GM15510 (cell line): ENCODE data around the gene MTHFD1.

Experiments used
- POLR2A ChIP-seq: IDR thresholded peaks from 3 replicates; pipeline ENCODE4 v1.6.1; 2011; ENCODE audit warnings: borderline replicate concordance; ENCODE audit not compliant: insufficient read length; ENCODE audit errors: extremely low read depth

The MTHFD1 gene

GRCh38 chr14:64465191-64465822 is 77.2 kb downstream of the MTHFD1 start, which contains the start of gene AKAP5:
TSS of gene AKAP5 (plus strand) at chr14:64465499. CDS start at chr14:64468395, 2,896 bp downstream.
- TF ChIP-seq POLR2A, result peak; percentile 57

DNA sequence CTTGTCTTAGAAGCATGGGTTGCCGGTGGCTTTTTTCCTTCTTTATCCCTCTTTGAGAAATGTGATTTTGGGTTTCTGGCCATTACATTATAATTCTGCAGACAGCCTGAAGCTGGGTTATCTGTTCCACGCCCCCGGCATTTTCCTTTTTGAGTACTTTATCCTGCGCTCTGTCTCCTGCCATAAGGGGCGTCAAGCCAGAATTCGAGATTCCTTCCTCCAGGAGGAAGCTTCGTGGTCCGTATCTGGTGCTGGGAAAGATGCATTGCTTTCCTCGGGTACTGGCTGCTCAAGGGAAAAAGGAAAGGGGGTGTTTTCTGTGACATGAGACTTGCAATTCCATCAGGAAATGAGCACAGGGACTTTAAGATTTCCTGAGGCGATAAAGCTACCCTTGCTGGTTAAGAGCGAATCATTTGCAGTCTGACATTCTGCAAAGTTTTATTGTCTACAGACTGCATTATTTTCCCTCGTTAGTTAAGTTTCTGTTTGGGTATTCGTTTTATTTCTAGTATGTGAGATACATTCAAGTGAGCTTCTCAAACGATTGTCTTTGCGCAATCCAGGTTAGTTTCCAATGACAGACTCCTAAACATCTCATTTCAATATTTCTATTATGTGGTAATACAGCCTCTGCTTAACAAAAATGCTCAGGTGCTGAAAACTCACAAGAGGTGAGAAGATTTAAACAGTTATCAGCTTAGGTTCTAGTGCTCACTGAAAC is 77.8 kb downstream of the MTHFD1 start:
- TF ChIP-seq POLR2A, result no peak

- TF ChIP-seq POLR2A, result no peak
Observed at GRCh38 chr14:64467101-64467500, 78.9 kb downstream of the MTHFD1 start.

- TF ChIP-seq POLR2A, result no peak
Observed at GRCh38 chr14:64467566-64467965, 79.4 kb downstream of the MTHFD1 start.

GRCh38 chr14:64468451-64468850 is 80.3 kb downstream of the MTHFD1 start:
- no peak for TF ChIP-seq POLR2A

DNA sequence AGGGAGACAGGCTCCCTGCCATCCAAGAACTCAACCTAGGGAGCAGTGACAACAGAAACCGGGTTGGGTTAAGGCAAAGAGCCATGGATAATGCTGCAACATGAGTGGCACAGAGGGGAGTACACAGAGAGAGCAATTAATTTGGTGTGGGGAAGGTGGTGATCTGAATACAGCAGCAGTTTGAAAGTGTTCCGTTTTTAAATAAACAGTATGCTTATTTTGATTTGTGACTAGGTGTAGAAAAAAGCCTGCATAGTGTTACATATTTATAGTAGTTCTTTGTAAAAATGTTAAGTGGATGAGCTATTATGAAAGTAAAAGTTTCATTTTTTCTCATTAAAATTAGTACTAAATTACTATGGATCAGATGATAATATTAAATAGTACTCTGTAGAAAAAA is 85.9 kb downstream of the MTHFD1 start:
- TF ChIP-seq POLR2A, result no peak

DNA sequence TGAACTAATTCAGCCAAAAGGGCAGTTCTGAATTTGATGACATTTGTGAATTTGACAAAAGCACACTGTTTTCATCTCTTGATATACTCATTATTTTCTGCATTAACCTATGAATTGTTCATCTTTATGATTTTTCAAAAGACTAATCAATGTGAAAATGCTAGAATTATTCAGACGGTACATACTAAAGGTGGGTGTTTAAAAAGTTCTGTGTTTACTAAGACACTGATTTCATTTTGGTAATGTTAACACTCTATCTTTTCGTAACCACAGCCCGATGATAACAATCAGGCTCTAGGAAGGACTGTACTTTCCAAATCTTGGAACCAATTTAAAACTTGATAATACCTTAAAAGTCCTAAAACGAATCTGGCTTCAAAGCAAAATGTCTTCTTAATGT is 86.5 kb downstream of the MTHFD1 start:
- no peak for TF ChIP-seq POLR2A

GRCh38 chr14:64475585-64476273 is 87.6 kb downstream of the MTHFD1 start:
- TF ChIP-seq POLR2A, result no peak

DNA sequence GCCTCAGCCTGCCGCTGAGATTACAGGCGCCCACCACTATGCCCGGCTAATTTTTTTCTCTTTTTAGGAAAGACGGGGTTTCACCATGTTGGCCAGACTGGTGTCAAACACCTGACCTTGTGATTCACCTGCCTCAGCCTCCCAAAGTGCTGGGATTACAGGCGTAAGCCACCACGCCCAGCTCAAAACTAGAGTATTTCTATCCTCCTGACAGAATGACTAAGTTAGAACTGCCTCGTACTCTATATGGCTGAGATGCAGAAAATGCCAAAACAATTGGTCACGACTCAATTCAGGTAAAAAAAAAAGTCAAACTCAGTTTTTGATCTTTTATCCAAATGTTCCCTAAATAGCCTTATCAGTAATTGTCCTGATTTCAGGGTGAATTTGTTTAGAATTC is 88.3 kb downstream of the MTHFD1 start:
- TF ChIP-seq POLR2A, result no peak

GRCh38 chr14:64478634-64479250 is 90.6 kb downstream of the MTHFD1 start:
- TF ChIP-seq POLR2A, result no peak

- TF ChIP-seq POLR2A, result no peak
Observed at GRCh38 chr14:64488590-64489099, 100.5 kb downstream of the MTHFD1 start.

GRCh38 chr14:64491637-64492036 is 103.5 kb downstream of the MTHFD1 start:
- TF ChIP-seq POLR2A, result no peak

DNA sequence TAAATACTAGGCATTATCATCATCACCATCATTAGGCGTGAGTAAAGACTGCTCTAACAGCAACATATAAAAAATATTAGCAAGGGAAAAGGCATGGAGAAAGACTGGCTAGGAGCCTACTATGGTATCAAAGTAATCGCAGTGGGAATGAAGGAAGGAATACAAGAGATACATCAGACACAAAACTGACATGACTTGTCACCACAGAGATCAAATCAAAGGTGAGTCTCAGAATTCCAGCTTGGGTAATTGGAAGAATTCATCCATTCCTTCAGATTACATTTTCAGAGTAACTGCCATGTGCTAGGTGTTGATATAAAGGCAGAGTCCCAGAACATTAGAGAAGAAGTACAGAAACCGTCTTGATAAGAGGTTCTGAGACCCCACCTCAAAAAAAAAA is 105.3 kb downstream of the MTHFD1 start:
- TF ChIP-seq POLR2A, result no peak

GRCh38 chr14:64495252-64495651 is 107.1 kb downstream of the MTHFD1 start:
- no peak for TF ChIP-seq POLR2A

DNA sequence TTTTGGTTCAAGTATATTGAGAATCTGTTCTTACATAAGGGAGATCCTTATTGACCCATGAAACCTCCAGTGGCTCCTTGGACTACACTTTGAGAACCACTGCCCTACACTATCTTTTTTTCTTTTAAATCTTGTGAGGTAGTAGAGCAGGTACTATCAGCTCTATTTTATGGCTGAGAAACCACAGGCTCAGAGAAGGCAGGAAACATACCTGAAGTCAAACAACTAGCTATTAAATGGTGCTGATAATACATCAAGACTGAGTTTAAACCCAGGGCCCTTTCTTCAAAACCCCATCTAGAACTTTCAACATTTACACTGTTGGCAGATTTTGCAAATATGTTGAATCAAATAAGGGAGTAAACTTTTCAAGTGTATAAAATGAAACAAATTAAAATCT is 108.6 kb downstream of the MTHFD1 start:
- no peak for TF ChIP-seq POLR2A
